Measurements from ENCODE around the gene FRMD4B.

FRMD4B gene

DNA sequence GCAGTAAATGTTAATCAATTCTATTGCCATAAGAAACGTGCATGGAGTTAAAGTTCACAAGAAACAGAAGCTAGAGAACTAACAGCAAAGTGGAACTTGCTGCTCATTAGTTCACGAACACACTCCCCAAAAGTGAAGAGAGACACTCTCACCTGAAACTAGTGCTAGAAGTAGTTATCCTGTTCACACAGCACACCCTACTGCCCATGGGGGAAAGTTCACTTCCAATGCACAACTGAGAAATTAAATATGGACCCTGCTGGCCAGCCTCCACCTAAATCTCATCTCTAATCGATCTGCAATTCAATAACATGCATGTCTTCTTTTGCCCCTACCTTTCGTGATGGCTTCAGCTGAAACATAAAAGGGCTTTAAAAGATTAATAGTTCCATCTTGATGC lies 39.4 kb upstream of the FRMD4B start:
- no peaks in the 10 kb centered on the region for H3K4me1 ChIP-seq (ENCODE audit: insufficient read depth, low read length, poor library complexity, severe bottlenecking)
- H3F3A ChIP-seq (ENCODE audit: low read depth), result no peaks in the 10 kb centered on the region
- no peak overlapping the region for H3K9ac ChIP-seq (ENCODE audit: low read depth, low read length, poor library complexity, severe bottlenecking)
- H3K9me2 ChIP-seq (replicated peaks; ENCODE audit: low read depth, low read length), result no peaks in the 10 kb centered on the region
- no peaks in the 10 kb centered on the region for H4K20me1 ChIP-seq (ENCODE audit: insufficient read depth, low read length, poor library complexity, severe bottlenecking)
- H3K4me2 ChIP-seq (ENCODE audit: low read depth, low read length, poor library complexity, severe bottlenecking), result no peak overlapping the region
- no peaks in the 10 kb centered on the region for H3K79me2 ChIP-seq (ENCODE audit: insufficient read depth, low read length)
- H3K9me3 ChIP-seq (ENCODE audit: insufficient read depth, low read depth, low read length), result no peaks in the 10 kb centered on the region
- no peak for TF ChIP-seq EZH2phosphoT487 (IDR thresholded peaks at IDR 0.05; ENCODE audit: borderline replicate concordance)
- TF ChIP-seq, protein P1, sequence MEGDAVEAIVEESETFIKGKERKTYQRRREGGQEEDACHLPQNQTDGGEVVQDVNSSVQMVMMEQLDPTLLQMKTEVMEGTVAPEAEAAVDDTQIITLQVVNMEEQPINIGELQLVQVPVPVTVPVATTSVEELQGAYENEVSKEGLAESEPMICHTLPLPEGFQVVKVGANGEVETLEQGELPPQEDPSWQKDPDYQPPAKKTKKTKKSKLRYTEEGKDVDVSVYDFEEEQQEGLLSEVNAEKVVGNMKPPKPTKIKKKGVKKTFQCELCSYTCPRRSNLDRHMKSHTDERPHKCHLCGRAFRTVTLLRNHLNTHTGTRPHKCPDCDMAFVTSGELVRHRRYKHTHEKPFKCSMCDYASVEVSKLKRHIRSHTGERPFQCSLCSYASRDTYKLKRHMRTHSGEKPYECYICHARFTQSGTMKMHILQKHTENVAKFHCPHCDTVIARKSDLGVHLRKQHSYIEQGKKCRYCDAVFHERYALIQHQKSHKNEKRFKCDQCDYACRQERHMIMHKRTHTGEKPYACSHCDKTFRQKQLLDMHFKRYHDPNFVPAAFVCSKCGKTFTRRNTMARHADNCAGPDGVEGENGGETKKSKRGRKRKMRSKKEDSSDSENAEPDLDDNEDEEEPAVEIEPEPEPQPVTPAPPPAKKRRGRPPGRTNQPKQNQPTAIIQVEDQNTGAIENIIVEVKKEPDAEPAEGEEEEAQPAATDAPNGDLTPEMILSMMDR (conservative IDR thresholded peaks at IDR 0.05; ENCODE audit: low read length), result peak; percentile 71
- no peak overlapping the region for H3K4me3 ChIP-seq (ENCODE audit: low read length, poor library complexity, severe bottlenecking)
- H2AFZ ChIP-seq (ENCODE audit: low read length), result no peak overlapping the region
- H3K27me3 ChIP-seq (ENCODE audit: insufficient read depth, low read length, poor library complexity, severe bottlenecking), result no peaks in the 10 kb centered on the region
- no peaks in the 10 kb centered on the region for H3K36me3 ChIP-seq (ENCODE audit: insufficient read depth, low read length)

DNA sequence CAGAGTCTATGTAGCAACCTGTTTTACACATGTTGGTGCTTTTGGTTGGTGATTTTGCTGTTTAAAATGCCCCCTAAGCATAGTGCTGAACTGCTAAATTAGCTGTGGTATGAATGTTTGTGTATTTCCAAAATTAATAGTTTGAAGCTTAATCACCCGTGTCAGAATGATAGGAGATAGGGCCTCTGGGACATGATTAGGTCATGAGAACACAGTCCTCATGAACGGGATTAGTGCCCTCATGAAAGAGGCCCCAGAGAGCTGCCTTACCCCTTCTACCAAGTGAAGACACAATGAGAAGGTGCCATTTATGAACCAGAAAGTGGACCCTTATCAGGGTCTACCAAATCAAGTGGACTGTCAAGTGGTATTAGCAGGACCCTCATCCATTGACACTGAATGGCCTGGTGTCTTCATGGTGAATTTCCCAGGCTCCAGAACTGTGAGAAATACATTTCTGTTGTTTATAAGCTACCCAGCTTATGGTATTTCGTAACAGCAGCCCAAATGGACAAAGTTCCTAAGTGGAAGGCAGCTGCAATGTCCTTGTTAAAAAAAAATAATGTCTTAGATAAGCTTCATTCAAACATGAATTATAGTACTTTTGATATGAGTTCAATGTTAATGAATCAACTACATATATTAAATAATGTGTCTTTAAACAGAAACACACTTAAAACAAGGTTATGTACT lies 37.7 kb upstream of the FRMD4B start:
- H3K9me3 ChIP-seq (ENCODE audit: insufficient read depth, low read depth, low read length), result no peaks in the 10 kb centered on the region
- no peaks in the 10 kb centered on the region for H3K9me2 ChIP-seq (replicated peaks; ENCODE audit: low read depth, low read length)
- TF ChIP-seq EZH2phosphoT487 (IDR thresholded peaks at IDR 0.05; ENCODE audit: borderline replicate concordance), result no peak
- TF ChIP-seq, protein P1 (conservative IDR thresholded peaks at IDR 0.05; ENCODE audit: low read length), result no peak
- H3K4me2 ChIP-seq (ENCODE audit: low read depth, low read length, poor library complexity, severe bottlenecking), result no peak overlapping the region
- no peaks in the 10 kb centered on the region for H3K4me1 ChIP-seq (ENCODE audit: insufficient read depth, low read length, poor library complexity, severe bottlenecking)
- H3K36me3 ChIP-seq (ENCODE audit: insufficient read depth, low read length), result no peaks in the 10 kb centered on the region
- no peaks in the 10 kb centered on the region for H3F3A ChIP-seq (ENCODE audit: low read depth)
- H4K20me1 ChIP-seq (ENCODE audit: insufficient read depth, low read length, poor library complexity, severe bottlenecking), result no peaks in the 10 kb centered on the region
- H3K9ac ChIP-seq (ENCODE audit: low read depth, low read length, poor library complexity, severe bottlenecking), result no peak overlapping the region
- no peak overlapping the region for H2AFZ ChIP-seq (ENCODE audit: low read length)
- no peak overlapping the region for H3K4me3 ChIP-seq (ENCODE audit: low read length, poor library complexity, severe bottlenecking)
- no peaks in the 10 kb centered on the region for H3K79me2 ChIP-seq (ENCODE audit: insufficient read depth, low read length)
- H3K27me3 ChIP-seq (ENCODE audit: insufficient read depth, low read length, poor library complexity, severe bottlenecking), result no peaks in the 10 kb centered on the region

DNA sequence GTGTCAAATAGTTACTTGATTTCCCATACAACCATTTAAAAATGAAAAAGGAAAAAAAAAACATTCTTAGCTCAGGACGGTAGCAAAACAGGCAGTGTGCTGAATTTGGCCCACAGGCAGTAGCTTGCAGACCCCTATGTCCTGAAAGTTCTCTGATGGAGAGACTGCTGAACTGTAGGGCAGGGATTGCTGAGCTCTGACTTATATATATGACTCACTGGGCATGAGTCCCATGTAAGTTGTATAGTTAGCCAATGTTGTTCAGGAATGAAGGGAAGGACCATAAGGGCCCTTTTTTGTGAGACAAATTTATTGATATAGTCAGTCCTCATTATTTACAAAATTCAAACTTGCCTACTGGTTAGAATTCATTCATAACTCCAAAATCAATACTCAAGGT lies 36.9 kb upstream of the FRMD4B start:
- Histone ChIP-seq H3K4me3 (ENCODE audit: low read length, poor library complexity, severe bottlenecking) (no peak overlapping the region), H3K9me3 (ENCODE audit: insufficient read depth, low read depth, low read length) (no peaks in the 10 kb centered on the region), H4K20me1 (ENCODE audit: insufficient read depth, low read length, poor library complexity, severe bottlenecking) (no peaks in the 10 kb centered on the region), H3K9ac (ENCODE audit: low read depth, low read length, poor library complexity, severe bottlenecking) (no peak overlapping the region), H3K9me2 (replicated peaks; ENCODE audit: low read depth, low read length) (no peaks in the 10 kb centered on the region), H2AFZ (ENCODE audit: low read length) (no peak overlapping the region), H3F3A (ENCODE audit: low read depth) (no peaks in the 10 kb centered on the region), H3K4me1 (ENCODE audit: insufficient read depth, low read length, poor library complexity, severe bottlenecking) (no peaks in the 10 kb centered on the region), H3K4me2 (ENCODE audit: low read depth, low read length, poor library complexity, severe bottlenecking) (no peak overlapping the region), H3K36me3 (ENCODE audit: insufficient read depth, low read length) (no peaks in the 10 kb centered on the region), H3K27me3 (ENCODE audit: insufficient read depth, low read length, poor library complexity, severe bottlenecking) (no peaks in the 10 kb centered on the region), H3K79me2 (ENCODE audit: insufficient read depth, low read length) (no peaks in the 10 kb centered on the region)
- no peak for TF ChIP-seq EZH2phosphoT487 (IDR thresholded peaks at IDR 0.05; ENCODE audit: borderline replicate concordance)
- TF ChIP-seq, protein P1 (conservative IDR thresholded peaks at IDR 0.05; ENCODE audit: low read length), result no peak

All from Loucy (cell line).